GM10266 (cell line): ENCODE measurements around the gene PON2.

Experiments
- DNase-seq: peaks from one replicate; pipeline ENCODE4 v3.0.0; 2012; ENCODE audit errors: extremely low spot score
- TF ChIP-seq, protein P1 (sequence below): IDR thresholded peaks from 2 replicates; pipeline ENCODE4 v1.5.1; 2012; ENCODE audit warnings: mild to moderate bottlenecking, low read depth; ENCODE audit not compliant: control insufficient read depth, insufficient read depth; ENCODE audit errors: missing control alignments

PON2 gene

DNA sequence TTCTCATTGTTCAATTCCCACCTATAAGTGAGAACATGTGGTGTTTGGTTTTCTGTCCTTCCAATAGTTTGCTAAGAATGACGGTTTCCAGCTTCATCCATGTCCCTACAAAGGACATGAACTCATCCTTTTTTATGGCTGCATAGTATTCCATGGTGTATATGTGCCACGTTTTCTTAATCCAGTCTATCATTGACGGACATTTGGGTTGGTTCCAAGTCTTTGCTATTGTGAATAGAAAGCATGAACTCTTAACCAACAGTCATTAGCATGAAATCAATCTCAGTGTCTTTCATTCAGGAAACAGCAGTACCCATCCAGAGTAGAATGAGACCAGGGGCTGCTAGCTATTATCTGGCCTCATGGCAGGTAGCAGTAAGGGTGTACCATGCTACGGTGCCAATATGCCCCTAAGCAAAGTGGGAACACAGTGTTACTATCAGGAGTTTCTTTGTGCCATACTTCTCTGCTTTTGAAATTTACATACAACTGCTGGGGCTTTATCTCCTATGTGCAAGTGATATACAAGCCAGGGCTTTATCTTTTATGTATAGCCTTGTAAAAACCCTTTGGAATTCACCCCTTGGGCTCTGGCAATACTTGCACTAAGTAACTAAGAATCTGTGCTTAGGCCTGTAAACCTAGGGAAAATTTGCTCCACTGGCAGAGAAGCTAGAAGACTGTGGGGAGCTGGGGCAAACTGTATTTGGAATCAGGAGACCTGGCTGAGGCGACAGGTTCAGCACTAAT is 5.4 kb downstream of the PON2 start:
- DNase-seq = no peak
- TF ChIP-seq, protein P1, sequence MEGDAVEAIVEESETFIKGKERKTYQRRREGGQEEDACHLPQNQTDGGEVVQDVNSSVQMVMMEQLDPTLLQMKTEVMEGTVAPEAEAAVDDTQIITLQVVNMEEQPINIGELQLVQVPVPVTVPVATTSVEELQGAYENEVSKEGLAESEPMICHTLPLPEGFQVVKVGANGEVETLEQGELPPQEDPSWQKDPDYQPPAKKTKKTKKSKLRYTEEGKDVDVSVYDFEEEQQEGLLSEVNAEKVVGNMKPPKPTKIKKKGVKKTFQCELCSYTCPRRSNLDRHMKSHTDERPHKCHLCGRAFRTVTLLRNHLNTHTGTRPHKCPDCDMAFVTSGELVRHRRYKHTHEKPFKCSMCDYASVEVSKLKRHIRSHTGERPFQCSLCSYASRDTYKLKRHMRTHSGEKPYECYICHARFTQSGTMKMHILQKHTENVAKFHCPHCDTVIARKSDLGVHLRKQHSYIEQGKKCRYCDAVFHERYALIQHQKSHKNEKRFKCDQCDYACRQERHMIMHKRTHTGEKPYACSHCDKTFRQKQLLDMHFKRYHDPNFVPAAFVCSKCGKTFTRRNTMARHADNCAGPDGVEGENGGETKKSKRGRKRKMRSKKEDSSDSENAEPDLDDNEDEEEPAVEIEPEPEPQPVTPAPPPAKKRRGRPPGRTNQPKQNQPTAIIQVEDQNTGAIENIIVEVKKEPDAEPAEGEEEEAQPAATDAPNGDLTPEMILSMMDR = no peak

- DNase-seq = no peak
- TF ChIP-seq, protein P1 = no peak
Measured at GRCh38 chr7:95427914-95428516, 6.8 kb downstream of the PON2 start.

- TF ChIP-seq, protein P1 = no peak
Measured at GRCh38 chr7:95427166-95427565, 7.7 kb downstream of the PON2 start.

DNA sequence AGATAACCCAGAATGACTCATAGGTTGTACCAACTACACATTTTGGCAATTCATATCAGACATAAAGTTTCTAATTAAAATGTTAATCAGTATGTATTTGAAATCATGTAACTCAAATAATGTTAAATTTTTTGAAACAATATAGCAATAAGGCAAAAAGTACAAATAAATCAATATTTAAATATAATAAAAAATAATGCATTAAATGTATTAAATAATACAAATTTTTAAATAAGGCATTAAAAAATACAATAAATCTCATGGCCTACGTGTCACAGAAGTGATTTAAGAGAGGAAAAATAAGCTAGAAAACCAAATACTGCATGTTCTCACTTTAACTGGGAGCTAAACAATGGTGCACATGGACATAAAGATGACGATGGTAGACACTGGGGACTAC is 9.1 kb downstream of the PON2 start:
- TF ChIP-seq, protein P1 = no peak
- no peak for DNase-seq

More at GRCh38 chr7:95427166-95427565, 7.7 kb downstream of the PON2 start:
- DNase-seq = no peak

GRCh38 chr7:95424716-95425115 is 10.1 kb downstream of the PON2 start:
- no peak for DNase-seq
- TF ChIP-seq, protein P1 = no peak

- TF ChIP-seq, protein P1 = no peak
- DNase-seq = no peak
Measured at GRCh38 chr7:95421847-95422444, 12.9 kb downstream of the PON2 start.
